Fibroblast of villous mesenchyme (primary cell): ENCODE measurements around the gene PLCB2. TPM values are rescaled to one million over a fixed set of nuclear protein-coding genes. Genes with fewer than 3 reads are reported as not detected.

Source experiments
- DNase-seq: peaks from one replicate; pipeline ENCODE4 v3.0.0-alpha.2; 2010; ENCODE audit warnings: low read depth
- H3K4me3 ChIP-seq: 2 replicates; pipeline ENCODE4 v1.5.1; 2011; ENCODE audit warnings: low read depth, mild to moderate bottlenecking, low read length
- CTCF ChIP-seq: IDR thresholded peaks from 2 replicates; pipeline ENCODE4 v1.5.1; 2012; ENCODE audit warnings: low read depth, mild to moderate bottlenecking, low read length; ENCODE audit not compliant: insufficient read depth
- total RNA-seq: library from RNA; depleted of rRNA; stranded (reverse); fragments of >200 nt; gene quantifications from 2 replicates; pipeline ENCODE4 v1.2.3, GENCODE V29; 2012

The PLCB2 gene
- total RNA-seq, 1 donor = 0.43 TPM

GRCh38 chr15:40352281-40352901 lies 44.7 kb upstream of the PLCB2 start:
- no peak for DNase-seq
- TF ChIP-seq CTCF = no peak
- no peak overlapping the region for H3K4me3 ChIP-seq

- no peak for DNase-seq
- H3K4me3 ChIP-seq = no peak overlapping the region
- no peak for TF ChIP-seq CTCF
These were observed 41.4 kb upstream of the PLCB2 start for GRCh38 chr15:40349163-40349562.

GRCh38 chr15:40348474-40348870 lies 40.7 kb upstream of the PLCB2 start:
- no peak overlapping the region for H3K4me3 ChIP-seq
- no peak for TF ChIP-seq CTCF
- DNase-seq = no peak

GRCh38 chr15:40347559-40348473 lies 40.1 kb upstream of the PLCB2 start:
- no peak for TF ChIP-seq CTCF
- no peak overlapping the region for H3K4me3 ChIP-seq
- DNase-seq = no peak

- no peak for TF ChIP-seq CTCF
- no peak overlapping the region for H3K4me3 ChIP-seq
- no peak for DNase-seq
These were observed 39.1 kb upstream of the PLCB2 start for GRCh38 chr15:40346579-40347558.

- no peak for DNase-seq
- no peak for TF ChIP-seq CTCF
- H3K4me3 ChIP-seq = no peak overlapping the region
These were observed 38.3 kb upstream of the PLCB2 start for GRCh38 chr15:40345867-40346578.
